ENCODE data around the gene SH3BP4. TPM values are rescaled to one million over a fixed set of nuclear protein-coding genes. Genes with fewer than 3 reads are reported as not detected.

The SH3BP4 gene
- total RNA-seq, 1 experiment from 2014 or later = 93.8 TPM

DNA sequence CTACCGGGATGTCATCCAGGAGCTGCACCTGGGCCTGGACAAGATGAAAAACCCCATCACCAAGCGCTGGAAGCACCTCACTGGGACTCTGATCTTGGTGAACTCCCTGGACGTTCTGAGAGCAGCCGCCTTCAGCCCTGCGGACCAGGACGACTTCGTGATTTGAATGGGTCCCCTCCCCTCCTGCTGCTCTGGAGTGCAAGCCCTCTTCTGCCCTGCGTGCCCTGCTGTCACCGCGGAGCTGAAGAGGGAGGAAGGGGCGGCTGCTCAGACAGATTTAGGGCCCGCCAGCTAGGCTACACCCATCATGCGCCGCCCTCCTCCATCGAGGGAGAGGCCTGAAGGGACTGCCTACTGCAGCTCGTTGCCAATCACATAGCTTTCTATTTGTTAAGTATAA is 101.8 kb downstream of the SH3BP4 start:
- Histone ChIP-seq H4K8ac (replicated peaks; ENCODE audit: insufficient read length, low read depth, low read length) (no peak overlapping the region), H3K23ac (ENCODE audit: insufficient read length, low read depth, low read length) (no peak overlapping the region), H4K5ac (ENCODE audit: insufficient read length, low read depth, low read length) (no peak overlapping the region), H2AK5ac (ENCODE audit: insufficient read length, low read length) (no peak overlapping the region), H3K18ac (ENCODE audit: insufficient read length, low read depth, low read length) (no peak overlapping the region), H3K4me2 (ENCODE audit: insufficient read depth, insufficient read length, low read length) (no peak overlapping the region), H3K79me1 (ENCODE audit: insufficient read depth, low read depth, low read length, poor library complexity, severe bottlenecking) (no peaks in the 10 kb centered on the region), H3K27me3 (ENCODE audit: insufficient read depth, low read length) (no peaks in the 10 kb centered on the region), H2BK12ac (ENCODE audit: insufficient read length, low read depth, low read length) (no peak overlapping the region), H3K4ac (ENCODE audit: low read depth, low read length) (no peak overlapping the region), H4K91ac (ENCODE audit: insufficient read length, low read depth, low read length) (no peak overlapping the region), H2AFZ (ENCODE audit: low read length) (no peak overlapping the region), H3K9me3 (ENCODE audit: control insufficient read depth, low read depth, low read length) (no peaks in the 10 kb centered on the region), H2BK120ac (ENCODE audit: low read depth, low read length, poor library complexity, severe bottlenecking) (no peak overlapping the region), H3K9ac (ENCODE audit: extremely low read depth, insufficient read length, low read length) (no peak overlapping the region), H4K20me1 (ENCODE audit: control insufficient read depth, insufficient read depth, insufficient read length) (no peaks in the 10 kb centered on the region), H2BK20ac (ENCODE audit: low read depth, low read length, poor library complexity, severe bottlenecking) (no peak overlapping the region), H3K23me2 (ENCODE audit: insufficient read length, low read depth, low read length, poor library complexity, severe bottlenecking) (no peaks in the 10 kb centered on the region), H2BK5ac (ENCODE audit: insufficient read length, low read length) (no peak overlapping the region), H3K79me2 (ENCODE audit: insufficient read depth, low read length) (no peaks in the 10 kb centered on the region; the same call in 1 of the 2 replicates), H3K56ac (ENCODE audit: insufficient read length, low read depth, low read length) (no peak overlapping the region), H3K27ac (ENCODE audit: insufficient read length, low read depth, low read length) (no peak overlapping the region), H3K14ac (ENCODE audit: insufficient read depth, low read length) (no peak overlapping the region), H2BK15ac (ENCODE audit: low read depth, low read length) (no peak overlapping the region), H3T11ph (ENCODE audit: low read length) (no peak overlapping the region), H3K4me1 (ENCODE audit: insufficient read depth, low read length) (no peaks in the 10 kb centered on the region)
- H3K9me3 Mint-ChIP-seq = no peaks in the 10 kb centered on the region
- peak overlapping the region in 1 of 3 experiments; percentile 35; a peak in 2 of 7 replicates for H3K27ac Mint-ChIP-seq
- no CpG with 5 or more reads among the region's 16 CpGs for WGBS (ENCODE audit: extremely low coverage, insufficient read length, low lambda C conversion rate)
- peaks cover 5 to 6% of the 10 kb centered on the region in 2 experiments for H3K4me1 Mint-ChIP-seq
- TF ChIP-seq, protein P1, sequence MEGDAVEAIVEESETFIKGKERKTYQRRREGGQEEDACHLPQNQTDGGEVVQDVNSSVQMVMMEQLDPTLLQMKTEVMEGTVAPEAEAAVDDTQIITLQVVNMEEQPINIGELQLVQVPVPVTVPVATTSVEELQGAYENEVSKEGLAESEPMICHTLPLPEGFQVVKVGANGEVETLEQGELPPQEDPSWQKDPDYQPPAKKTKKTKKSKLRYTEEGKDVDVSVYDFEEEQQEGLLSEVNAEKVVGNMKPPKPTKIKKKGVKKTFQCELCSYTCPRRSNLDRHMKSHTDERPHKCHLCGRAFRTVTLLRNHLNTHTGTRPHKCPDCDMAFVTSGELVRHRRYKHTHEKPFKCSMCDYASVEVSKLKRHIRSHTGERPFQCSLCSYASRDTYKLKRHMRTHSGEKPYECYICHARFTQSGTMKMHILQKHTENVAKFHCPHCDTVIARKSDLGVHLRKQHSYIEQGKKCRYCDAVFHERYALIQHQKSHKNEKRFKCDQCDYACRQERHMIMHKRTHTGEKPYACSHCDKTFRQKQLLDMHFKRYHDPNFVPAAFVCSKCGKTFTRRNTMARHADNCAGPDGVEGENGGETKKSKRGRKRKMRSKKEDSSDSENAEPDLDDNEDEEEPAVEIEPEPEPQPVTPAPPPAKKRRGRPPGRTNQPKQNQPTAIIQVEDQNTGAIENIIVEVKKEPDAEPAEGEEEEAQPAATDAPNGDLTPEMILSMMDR (conservative IDR thresholded peaks at IDR 0.05) = no peak
- H3K27me3 Mint-ChIP-seq (ENCODE audit: low read depth) = no peaks in the 10 kb centered on the region; the same call in 1 of the 2 replicates
- H3K36me3 Mint-ChIP-seq (ENCODE audit: insufficient read depth in 1 of 3, low read depth in 3 of 3) = peaks cover 12 to 58% (median 51%) of the 10 kb centered on the region in 3 experiments
- DNase-seq = no peak
- H3K4me3 Mint-ChIP-seq = no peak overlapping the region
